GM12891 (cell line): Measurements from ENCODE around the gene ZNF292.
"Not testable (repeated sequence)": the region's sequence is repeated elsewhere in the genome, so short reads cannot be mapped to it uniquely, and the experiment has no call there.

Experiments used
- DNase-seq: peaks from one replicate; pipeline ENCODE4 v3.0.0; 2011; ENCODE audit warnings: low spot score; ENCODE audit not compliant: insufficient read length
- FAIRE-seq: peaks from 2 replicates; lab custom pipeline; 2011; peaks lifted over from hg19 to GRCh38; lab: Jason Lieb, UNC
- PAX5 ChIP-seq: IDR thresholded peaks from 2 replicates; pipeline ENCODE4 v1.6.1; 2011; ENCODE audit warnings: low read length, moderate library complexity, mild to moderate bottlenecking; ENCODE audit not compliant: insufficient read depth, severe bottlenecking
- POLR2A ChIP-seq: IDR thresholded peaks from 2 replicates; pipeline ENCODE4 v1.6.1; 2011; ENCODE audit warnings: low read depth, low read length, control low read depth
- POLR2AphosphoS5 ChIP-seq: IDR thresholded peaks from 2 replicates; pipeline ENCODE4 v1.6.1; 2011; ENCODE audit warnings: low read depth, low read length, control low read depth
- POU2F2 ChIP-seq: IDR thresholded peaks from 2 replicates; pipeline ENCODE4 v1.6.1; 2011; ENCODE audit warnings: low read depth, mild to moderate bottlenecking, control low read depth, low read length, moderate library complexity
- SPI1 ChIP-seq: IDR thresholded peaks from 2 replicates; pipeline ENCODE4 v1.6.1; 2011; ENCODE audit warnings: low read depth, low read length, control low read depth
- TAF1 ChIP-seq: IDR thresholded peaks from 2 replicates; pipeline ENCODE4 v1.6.1; 2011; ENCODE audit warnings: low read depth, low read length, control low read depth

The ZNF292 gene

DNA sequence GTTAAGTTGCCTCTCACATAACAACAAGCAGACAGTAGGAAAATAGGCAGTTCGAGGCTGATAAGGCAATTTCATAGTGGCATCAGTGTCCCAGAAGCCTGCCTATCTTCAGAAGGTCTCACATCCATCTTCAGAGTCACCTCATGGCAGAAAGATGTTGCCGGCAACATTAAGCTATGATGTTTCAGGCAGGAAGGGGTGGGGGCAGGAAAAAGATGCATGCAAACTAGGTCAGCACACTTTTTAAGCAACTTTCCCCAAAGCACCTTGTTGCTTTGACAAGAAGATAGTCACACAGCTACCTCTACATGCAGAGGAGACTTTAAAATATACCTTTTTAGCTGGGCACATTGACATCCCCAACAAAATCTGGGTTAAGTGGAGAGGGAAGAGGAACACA, 123.8 kb downstream of the ZNF292 start:
- DNase-seq (no peak), FAIRE-seq (peak; percentile 33)
- TF ChIP-seq TAF1 (no peak), POU2F2 (no peak), SPI1 (no peak), POLR2A (peak; percentile 26; the same call in 1 of the 2 replicates), POLR2AphosphoS5 (peak; percentile 27; the same call in 1 of the 2 replicates), PAX5 (no peak)

DNA sequence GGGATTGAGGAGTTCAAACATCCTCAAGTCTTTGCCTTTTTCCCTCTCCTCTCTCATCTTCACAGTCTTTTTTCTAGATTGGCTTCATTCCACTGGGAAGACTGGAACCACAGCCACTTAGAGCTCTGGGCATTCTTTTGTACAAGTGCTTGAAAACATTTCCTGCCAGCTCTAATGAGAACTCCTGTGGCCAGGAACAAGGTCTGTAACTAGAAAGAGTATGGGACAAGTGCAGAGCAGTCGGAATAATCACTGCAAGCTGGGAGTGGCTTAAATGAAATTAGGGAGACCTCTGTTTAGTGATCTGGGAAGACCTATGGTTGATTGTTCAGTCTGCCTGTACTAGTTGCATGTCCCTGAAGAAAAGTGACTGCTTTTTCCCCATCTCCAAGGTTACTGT, 126.1 kb downstream of the ZNF292 start:
- DNase-seq (no peak), FAIRE-seq (no peak)
- TF ChIP-seq POLR2A: no peak
- no peak for TF ChIP-seq SPI1
- TF ChIP-seq POLR2AphosphoS5: no peak
- TF ChIP-seq PAX5: no peak
- TF ChIP-seq POU2F2: no peak
- TF ChIP-seq TAF1: no peak

DNA sequence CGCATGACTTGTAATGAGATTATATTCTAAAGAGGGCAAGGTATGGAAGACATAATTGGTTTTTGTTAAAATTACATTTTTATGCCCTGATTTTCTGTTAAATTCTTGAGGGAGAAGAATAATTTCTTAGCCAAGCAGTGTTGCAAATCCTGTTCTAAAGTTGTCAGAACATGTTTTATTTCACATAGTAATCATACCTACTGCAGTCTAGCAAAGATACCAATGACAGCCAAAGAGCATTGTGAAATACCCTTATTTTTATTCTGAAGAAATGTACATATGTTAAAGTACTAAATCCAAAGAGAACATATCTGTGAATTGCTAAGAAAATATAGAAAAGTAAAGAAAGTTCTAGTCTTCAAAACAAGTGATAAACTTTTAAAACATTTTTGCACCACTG, 127.4 kb downstream of the ZNF292 start:
- no peak for DNase-seq
- no peak for FAIRE-seq
- no peak for TF ChIP-seq TAF1
- TF ChIP-seq PAX5: no peak
- no peak for TF ChIP-seq POLR2AphosphoS5
- TF ChIP-seq POU2F2: no peak
- no peak for TF ChIP-seq POLR2A
- TF ChIP-seq SPI1: no peak

DNA sequence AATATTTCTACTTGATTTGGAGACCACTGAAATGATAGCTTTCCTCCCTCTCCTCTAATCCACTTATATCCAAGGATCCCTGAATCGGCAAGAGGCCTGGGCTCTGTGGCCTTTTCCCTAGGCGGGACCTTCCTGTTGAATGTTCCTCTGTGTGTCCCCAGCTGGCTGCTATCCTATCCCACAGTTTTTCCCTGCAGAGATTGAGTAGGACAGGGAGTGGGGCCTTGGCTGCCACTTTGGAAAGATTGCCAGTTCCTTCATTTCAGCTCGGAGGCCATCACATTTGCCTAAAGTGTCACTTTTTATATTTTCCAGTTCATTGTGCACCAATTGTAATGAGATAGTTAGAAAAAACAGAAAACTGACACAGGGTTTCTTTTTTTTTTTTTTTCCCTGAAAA, 128.1 kb downstream of the ZNF292 start:
- TF ChIP-seq PAX5: no peak
- FAIRE-seq (no peak), DNase-seq (no peak)

DNA sequence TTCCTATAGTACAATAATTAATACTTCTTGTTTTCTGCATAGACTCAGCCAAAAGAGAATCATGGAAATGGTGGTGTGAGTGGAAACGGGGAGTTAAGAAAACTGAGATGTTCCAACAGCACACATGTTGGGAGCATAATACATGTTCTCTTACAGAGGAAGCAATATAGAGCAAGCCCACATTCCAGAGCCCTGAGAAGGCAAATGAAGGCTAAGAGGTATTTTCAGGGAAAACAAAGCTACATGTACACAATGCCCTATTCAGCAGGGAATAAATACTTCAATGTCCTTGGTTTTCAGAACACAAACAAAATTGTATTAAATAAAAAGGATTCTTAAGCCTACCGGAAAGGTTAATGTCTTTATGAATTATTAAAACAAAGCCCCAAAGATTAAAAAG, 131.9 kb downstream of the ZNF292 start:
- TF ChIP-seq SPI1 (no peak), POLR2AphosphoS5 (no peak), TAF1 (no peak), POU2F2 (no peak), POLR2A (no peak), PAX5 (no peak)
- FAIRE-seq: no peak
- no peak for DNase-seq

DNA sequence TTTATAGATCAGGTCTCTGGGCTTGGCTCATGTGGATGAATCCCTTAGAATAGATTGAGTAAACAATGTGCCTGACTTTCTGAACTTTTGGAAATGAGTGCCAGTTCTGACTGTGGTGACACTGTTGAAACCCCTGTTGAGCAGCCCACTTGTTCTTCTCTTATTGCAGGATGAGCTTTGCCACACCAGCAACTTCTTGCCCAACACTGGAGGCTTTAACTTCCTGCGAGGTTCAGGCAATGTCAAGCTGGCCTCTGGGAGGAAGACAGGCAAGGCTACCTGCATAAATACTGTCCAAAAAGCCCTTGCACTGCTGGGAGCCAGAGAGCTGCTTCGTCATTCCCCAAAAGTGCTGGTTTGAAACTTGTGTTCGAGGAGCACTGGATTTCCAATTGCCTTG, 134.2 kb downstream of the ZNF292 start:
- TF ChIP-seq TAF1 (no peak), SPI1 (no peak)
- no peak for FAIRE-seq
- DNase-seq: no peak

DNA sequence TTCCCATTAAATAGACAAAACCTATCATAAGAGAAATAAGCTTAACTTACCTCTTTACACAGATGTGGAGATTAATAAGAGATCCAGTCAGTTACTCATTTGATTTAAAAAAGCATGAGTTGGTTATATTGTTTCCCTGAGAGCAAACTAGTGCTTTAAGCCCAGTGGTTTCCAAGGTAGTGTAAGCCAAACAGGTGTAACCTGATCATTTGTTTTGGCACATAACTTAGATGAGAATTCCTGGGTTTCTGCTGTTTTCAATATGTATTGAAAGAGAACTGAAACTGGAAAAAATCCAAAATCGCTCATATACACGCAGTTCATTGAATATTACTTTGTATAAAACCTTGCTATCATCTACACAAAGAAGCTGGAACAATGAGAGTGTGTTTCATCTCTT, 136.5 kb downstream of the ZNF292 start:
- DNase-seq: no peak
- TF ChIP-seq POU2F2 (no peak), POLR2A (no peak), POLR2AphosphoS5 (no peak), TAF1 (no peak), SPI1 (no peak), PAX5 (no peak)
- FAIRE-seq: no peak

DNA sequence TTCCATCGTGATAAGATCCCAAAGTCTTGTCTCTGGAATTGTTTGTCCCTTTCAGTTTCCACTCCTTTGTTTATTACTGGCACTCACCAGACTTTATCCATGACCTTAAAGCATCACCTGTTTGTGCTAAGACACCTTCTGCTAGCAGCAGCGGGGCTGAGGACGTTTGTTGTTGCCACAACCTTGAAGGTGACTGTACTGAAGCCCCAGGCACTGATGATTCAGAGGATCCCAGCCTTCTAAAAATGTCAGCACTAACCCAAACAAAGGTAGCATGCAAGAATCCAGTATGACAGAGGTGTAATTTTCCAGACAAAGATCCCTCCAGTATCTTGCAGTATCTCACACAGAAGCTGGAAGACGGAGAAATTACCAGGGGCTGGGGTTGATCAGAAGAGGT, 138.2 kb downstream of the ZNF292 start:
- DNase-seq: no peak
- no peak for FAIRE-seq
- TF ChIP-seq POLR2AphosphoS5: no peak
- no peak for TF ChIP-seq POU2F2
- TF ChIP-seq SPI1: no peak
- no peak for TF ChIP-seq POLR2A
- TF ChIP-seq PAX5: no peak
- no peak for TF ChIP-seq TAF1

DNA sequence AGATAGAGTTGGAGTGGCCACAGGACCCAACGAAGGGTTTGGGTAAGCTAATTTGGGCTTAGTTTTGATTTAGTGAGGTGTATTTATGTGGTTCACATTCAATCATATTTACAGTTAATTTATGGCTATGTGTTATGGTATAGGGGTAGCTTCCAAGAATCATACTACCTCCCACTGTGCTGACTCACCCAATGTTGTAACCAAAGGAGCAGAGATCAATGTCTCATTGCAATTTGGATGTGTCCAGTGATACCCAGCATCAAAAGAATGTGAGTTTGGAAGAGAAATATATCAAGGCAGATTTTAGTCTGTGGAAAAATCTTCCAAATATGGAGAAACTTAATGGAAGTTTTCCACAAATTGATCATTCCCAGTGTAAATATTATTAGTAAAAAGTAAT, 141.8 kb downstream of the ZNF292 start:
- TF ChIP-seq POU2F2 (no peak), TAF1 (no peak), PAX5 (no peak), SPI1 (no peak), POLR2A (no peak), POLR2AphosphoS5 (no peak)
- no peak for DNase-seq
- no peak for FAIRE-seq

DNA sequence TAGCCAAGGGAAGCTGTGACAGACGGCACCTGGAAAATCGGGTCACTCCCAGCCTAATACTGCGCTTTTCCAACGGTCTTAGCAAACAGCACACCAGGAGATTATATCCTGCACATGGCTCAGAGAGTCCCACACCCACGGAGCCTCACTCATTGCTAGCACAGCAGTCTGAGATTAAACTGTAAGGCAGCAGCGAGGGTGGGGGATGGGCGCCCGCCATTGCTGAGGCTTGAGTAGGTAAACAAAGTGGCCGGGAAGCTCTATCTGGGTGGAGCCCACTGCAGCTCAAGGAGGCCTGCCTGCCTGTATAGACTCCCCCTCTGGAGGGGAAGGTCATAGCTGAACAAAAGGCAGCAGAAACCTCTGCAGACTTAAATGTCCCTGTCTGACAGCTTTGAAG, 145.9 kb downstream of the ZNF292 start:
- DNase-seq, FAIRE-seq: not testable (repeated sequence)

DNA sequence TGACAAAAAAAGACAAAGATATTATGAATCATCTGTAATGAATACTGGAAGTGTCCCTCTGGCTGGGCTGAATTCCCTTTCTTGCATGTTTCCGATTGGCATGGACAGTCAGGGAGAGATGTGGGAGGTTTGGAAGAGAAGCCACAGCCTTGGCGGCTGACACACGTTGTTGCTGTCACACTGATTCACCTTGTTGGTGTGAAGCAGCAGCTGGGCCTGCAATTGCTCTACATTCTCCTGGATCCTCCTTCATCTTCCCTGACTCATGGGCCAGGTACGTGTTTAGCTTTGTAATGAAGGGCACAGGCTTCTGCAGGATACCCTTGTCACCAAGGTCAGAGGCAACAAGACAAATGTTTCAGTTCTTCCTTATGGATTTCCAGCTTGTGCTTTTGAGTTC, 153.6 kb downstream of the ZNF292 start:
- DNase-seq (no peak), FAIRE-seq (no peak)
- TF ChIP-seq SPI1: no peak
- TF ChIP-seq POLR2A: no peak
- no peak for TF ChIP-seq POU2F2
- no peak for TF ChIP-seq POLR2AphosphoS5
- no peak for TF ChIP-seq PAX5
- TF ChIP-seq TAF1: no peak
